GM12875 (cell line): ENCODE data around the gene SLC16A5.

ENCODE experiments used
- H3K4me3 ChIP-seq: one replicate; pipeline ENCODE4 v1.5.1; 2011; ENCODE audit warnings: low read depth, low read length, control low read depth
- CTCF ChIP-seq: IDR thresholded peaks from 2 replicates; pipeline ENCODE4 v1.5.1; 2011; ENCODE audit warnings: low read depth, mild to moderate bottlenecking, control low read depth, inconsistent platforms, low read length, moderate library complexity, borderline replicate concordance; ENCODE audit not compliant: insufficient read depth

The SLC16A5 gene

GRCh38 chr17:75146592-75146991 lies 58.8 kb downstream of the SLC16A5 start:
- TF ChIP-seq CTCF, result no peak
- H3K4me3 ChIP-seq, result no peak overlapping the region

GRCh38 chr17:75147878-75148546 lies 60.3 kb downstream of the SLC16A5 start:
- TF ChIP-seq CTCF, result no peak

GRCh38 chr17:75151930-75152329 lies 64.2 kb downstream of the SLC16A5 start:
- H3K4me3 ChIP-seq, result no peak overlapping the region
- no peak for TF ChIP-seq CTCF

More at GRCh38 chr17:75147878-75148546, 60.3 kb downstream of the SLC16A5 start:
- H3K4me3 ChIP-seq, result no peak overlapping the region

- no peak for TF ChIP-seq CTCF
- peak overlapping the region; percentile 63 for H3K4me3 ChIP-seq
Measured at GRCh38 chr17:75152523-75152921, 64.8 kb downstream of the SLC16A5 start.

GRCh38 chr17:75152922-75153779 lies 65.4 kb downstream of the SLC16A5 start:
- TF ChIP-seq CTCF, result no peak
- H3K4me3 ChIP-seq, result peak overlapping the region; percentile 63

GRCh38 chr17:75153780-75154194 lies 66.0 kb downstream of the SLC16A5 start:
- no peak for TF ChIP-seq CTCF
- peak overlapping the region; percentile 63 for H3K4me3 ChIP-seq
